Suppressor macrophage (primary cell): ENCODE measurements around the gene CYTH1.
"Not testable (repeated sequence)": the region's sequence is repeated elsewhere in the genome, so short reads cannot be mapped to it uniquely, and the experiment has no call there.

Experiments used
- DNase-seq, 4 experiments: peaks; one replicate each; pipeline ENCODE4 v3.0.0-alpha.2; 2020 to 2022

The CYTH1 gene

GRCh38 chr17:78687125-78687524, 94.9 kb downstream of the CYTH1 start:
- DNase-seq: no peak

GRCh38 chr17:78684026-78684425, 98.0 kb downstream of the CYTH1 start:
- no peak for DNase-seq

GRCh38 chr17:78683408-78683961, 98.6 kb downstream of the CYTH1 start:
- no peak for DNase-seq

GRCh38 chr17:78682363-78682762, 99.7 kb downstream of the CYTH1 start:
- no peak for DNase-seq

- DNase-seq: no peak
These were observed 101.6 kb downstream of the CYTH1 start for GRCh38 chr17:78680436-78680835.

DNA sequence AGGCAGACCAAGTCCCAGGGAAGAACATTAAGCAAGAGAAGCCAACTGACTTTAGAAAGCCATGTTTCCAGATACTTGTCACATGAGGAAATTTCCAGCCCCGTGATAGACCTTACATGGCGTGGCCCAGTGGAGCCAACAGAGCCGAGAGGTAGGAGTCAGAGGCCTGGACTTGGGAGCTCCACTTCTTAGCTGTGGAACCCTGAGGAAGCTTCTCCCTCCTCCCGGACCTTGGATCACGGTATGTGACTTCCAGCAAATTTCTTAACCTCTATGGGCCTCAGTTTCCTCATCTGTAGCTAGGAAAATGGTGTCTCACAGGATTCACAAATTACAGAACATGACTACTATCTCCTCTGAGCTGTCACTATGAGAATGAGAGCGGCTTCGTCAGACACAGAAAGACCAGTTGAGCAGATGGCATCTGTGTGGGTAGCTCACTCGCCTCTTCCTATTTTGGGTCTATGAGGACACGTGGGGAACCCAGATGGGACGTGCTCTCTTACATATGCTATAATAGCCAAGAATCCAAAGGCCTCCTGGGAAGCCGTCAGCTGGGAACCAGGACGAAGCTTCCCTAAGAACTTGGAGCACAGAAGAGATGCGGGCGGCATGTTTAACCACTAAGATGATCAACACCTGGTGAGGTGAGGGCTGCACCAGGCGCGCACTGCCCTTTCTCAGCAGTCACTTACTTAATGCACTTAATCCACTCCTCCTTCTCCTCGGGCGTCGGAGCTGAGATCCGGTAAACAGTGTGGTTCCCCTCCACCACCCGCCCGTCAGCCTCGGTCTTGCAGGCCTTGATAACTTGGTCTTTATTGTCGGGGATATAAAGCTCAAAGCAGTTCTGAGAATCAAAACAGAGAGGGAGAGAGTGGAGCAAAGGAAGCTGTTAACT, 102.3 kb downstream of the CYTH1 start:
- DNase-seq: no peak

DNA sequence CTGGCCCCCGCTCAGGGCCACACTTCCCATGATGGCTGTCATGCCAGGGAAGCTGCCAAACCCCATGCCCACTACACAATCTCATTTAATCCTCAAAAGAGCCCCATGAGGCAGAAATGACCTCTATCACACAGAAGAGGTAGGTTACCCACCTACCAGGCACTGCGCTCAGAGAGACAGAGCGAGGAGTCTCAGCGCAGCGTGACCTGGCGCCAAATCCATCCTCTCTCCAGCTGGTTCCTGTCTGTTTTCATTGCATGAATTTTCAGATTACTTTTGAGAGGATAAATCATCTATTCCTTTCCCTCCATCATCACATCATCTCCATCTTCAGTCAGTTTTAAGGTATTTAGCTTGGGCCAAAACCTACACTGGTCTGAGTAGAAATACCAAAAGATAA, 103.4 kb downstream of the CYTH1 start:
- DNase-seq: no peak

DNA sequence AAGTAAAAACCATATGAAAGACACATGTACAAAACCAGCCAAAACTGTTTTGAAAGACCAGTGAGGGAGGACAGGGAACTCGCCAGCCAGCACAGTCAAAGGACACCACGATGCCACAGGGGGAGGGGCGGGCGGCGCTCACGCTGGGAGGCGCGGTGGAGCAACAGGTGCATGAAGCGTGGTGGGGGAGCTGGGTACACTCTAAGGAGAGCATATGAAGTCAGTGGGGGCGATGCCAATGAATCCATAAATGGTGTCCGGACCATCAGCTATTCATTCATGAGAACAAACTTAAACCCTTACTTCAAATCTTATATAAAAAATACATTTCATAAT, 103.9 kb downstream of the CYTH1 start:
- DNase-seq: no peak

- no peak for DNase-seq
These were observed 104.5 kb downstream of the CYTH1 start for GRCh38 chr17:78677303-78678221.

DNA sequence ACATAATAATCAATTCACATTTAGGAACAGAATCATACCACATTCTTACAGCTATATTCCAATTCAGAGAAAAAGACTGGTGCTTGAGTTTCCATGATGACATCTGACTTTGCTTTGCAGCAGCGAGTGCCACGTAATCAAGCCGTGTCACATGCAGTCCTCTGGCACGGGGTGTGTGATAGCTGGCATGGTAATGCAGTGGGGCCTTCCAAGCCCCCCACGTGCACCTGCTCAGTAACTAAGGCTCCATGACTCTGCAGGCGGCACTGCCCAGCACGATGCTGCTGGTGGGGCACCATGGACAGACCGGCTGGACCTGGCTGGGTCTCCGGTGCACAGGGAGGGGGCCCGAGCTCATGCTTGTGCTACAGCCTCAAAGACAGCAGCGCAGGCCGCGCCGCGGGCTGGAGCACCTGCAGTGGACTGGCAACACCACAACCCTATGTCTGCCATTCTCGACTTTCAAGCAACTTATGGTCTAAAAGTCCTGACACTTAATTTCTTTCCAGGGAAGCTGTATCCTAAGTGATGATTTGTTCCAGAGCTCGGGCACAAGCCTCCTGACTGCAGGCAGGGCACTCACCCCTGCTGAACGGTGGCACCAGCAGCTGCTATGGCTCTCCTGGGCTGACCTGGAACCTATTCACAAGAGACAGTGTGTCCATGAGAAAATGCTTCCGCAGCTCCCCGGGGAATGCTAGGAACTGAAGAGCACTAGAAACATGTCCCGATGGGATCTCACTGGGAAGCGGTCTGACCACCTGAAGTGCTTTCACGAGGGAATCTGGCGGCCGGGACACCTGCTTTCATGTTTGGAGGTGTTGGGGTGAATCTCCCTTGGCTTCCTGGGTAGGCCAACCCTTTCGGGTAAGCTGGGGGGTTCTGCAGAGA, 105.4 kb downstream of the CYTH1 start:
- DNase-seq: no peak

- DNase-seq: no peak
These were observed 106.2 kb downstream of the CYTH1 start for GRCh38 chr17:78675836-78676235.

- DNase-seq: no peak
These were observed 106.8 kb downstream of the CYTH1 start for GRCh38 chr17:78675316-78675616.

DNA sequence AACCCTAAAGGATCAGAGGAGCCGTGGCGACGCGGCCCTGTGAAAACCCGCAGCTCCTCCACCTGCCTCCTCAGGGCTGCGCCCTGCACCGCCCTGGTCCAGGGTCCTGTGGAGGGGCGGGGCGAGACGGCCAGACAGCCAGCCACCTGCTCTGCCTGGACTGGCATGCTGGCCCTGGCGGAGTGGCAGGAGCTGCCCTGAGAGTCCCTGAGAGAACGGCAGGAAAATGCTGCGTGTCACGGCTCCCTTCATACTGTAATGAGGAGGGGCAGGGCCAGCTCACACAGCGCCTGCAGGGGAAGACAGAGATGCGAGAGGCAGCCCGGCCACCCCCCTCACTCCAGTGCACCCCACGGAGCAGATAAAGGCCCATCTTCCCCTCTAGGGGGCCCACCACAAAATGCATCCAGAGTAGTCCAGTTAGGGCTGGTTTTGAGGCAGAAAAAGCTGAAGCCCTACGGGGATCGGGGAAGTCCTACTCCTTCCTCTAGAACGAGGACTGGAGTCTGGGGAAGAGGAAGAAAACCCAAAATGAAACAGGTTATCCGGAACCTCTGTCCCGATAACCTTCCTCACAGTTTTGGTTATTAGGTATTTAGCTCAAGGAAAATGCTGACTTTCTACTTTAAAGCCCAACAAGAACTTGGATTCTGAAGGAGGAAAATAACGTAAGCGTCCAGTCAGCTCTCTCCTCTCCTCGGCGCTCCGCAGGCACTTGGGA, 107.3 kb downstream of the CYTH1 start:
- no peak for DNase-seq

GRCh38 chr17:78674156-78674555, 107.9 kb downstream of the CYTH1 start:
- no peak for DNase-seq

GRCh38 chr17:78673395-78673794, 108.7 kb downstream of the CYTH1 start:
- DNase-seq: no peak

DNA sequence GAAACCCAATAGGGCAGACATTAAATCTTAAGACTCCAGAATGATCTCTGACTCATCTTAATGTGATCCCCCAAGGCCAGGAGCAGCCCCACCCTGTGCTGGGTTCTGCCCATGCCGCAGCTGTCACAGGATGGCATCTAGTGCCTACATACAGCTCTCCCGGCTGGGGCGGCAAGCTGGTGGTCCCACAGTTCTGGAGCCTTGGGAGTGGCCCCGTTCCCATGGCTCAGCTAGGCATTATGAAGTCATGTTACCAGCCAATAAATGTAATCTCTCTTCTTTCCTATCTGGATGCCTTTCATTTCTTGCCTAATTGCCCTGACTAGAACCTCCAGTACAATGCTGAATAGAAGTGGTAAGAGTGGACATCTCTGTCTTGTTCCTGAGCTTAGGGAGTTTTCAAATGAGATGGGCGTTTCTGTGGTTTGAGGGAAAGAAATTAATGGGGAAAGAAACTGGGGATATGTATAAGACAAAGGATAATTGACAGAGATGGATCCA, 109.2 kb downstream of the CYTH1 start:
- DNase-seq: no peak

GRCh38 chr17:78672005-78672404, 110.1 kb downstream of the CYTH1 start:
- no peak for DNase-seq

GRCh38 chr17:78671726-78672001, 110.4 kb downstream of the CYTH1 start:
- DNase-seq: not testable (repeated sequence)

DNA sequence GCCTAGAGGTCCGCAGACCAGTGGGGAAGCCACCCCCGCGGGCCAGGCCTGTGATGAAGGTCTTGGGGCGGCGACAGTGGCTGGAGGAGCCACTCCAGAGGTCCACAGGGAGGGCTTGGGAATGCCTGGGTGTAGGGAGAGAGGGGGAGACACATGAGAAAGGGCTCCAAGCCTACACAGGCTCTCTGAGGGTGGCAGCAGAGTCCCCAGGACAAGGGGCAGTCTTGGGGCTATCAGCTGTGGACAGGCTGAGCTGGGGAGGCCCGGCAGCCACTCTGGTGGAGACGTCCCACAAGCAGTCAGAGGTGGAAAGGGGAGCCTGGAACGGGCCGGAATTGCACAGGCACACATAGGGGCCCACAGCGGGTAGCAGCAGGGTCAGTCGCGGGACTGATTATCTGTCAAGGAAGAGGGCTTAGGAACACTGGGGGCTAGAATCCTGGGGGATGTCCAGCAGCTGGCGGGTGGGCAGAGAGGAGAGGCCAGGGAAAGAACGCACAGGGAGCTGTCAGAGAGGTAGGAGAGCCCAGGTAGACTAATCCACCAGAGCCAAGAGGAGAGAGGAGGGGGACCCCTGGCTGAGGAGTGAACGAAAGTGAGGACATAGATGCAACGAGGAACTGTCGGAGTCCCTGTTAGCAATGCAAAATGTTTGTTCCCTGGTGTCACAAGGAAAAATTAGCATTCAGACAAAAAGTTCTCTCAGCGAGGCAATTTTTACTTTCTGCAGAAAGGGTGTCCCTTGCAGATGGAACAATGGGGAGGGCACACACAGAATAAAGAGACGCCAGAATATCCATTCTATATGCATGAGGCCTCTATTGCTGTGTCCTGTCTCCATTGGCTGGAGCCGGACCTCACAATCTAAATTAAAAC, 111.0 kb downstream of the CYTH1 start:
- DNase-seq: no peak

DNA sequence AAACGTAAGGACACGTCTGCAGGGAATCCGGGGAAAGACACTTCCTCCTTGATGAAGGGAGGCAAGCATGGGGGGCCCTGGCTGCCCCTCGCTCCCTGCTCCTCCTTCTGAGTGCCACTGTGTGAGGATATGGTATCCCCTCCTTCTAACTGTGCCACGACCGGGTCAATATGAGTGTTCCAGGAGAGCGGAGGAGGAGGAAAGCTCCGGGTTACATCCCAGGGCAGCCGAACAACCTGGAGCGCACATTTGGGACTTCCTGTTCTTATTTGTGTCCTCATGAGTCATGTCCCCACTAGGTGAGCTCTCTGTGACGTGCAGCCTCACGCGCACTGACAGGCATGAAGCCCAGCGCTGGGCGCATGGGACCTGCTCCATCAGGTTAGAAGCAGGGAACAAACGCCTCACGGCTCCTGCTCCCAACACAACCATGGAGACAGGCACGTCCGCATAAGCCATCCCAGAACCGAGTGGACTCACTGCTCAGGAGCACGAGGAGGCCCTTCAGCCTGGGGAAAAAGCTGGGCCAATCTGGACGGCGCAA, 112.0 kb downstream of the CYTH1 start:
- no peak for DNase-seq
